HCT116 (cell line): Measurements from ENCODE around the gene RNF13. TPM values are rescaled to one million over a fixed set of nuclear protein-coding genes. Genes with fewer than 3 reads are reported as not detected.

Experiments used
- ATAC-seq: fragments of 200-7000 bp; cut with Tn5 transposase; 2 replicates; pipeline ENCODE4 v1.9.1; 2020; ENCODE audit warnings: mild to moderate bottlenecking, moderate library complexity
- BruUV-seq: library from RNA; stranded (reverse); fragments of 400-500 nt; replicated peaks from 2 replicates; lab custom pipeline; 2021; lab: Mats Ljungman, UMichigan
- CTCF ChIA-PET: fragments of 300-600 bp; sonication (Branson Sonifier 250); formaldehyde crosslinking; loops from one replicate; lab custom pipeline; 2021; ENCODE audit warnings: antibody characterized with exemption; lab: Charles Lee
- POLR2A ChIA-PET: fragments of 300-600, 350-600 bp; sonication (Branson Sonifier 250); formaldehyde crosslinking; loops from one replicate; lab custom pipeline; 2021; ENCODE audit warnings: antibody characterized with exemption; lab: Charles Lee
- RAD21 ChIA-PET, 2 experiments: fragments of 300-600 bp; sonication (Branson Sonifier 250); formaldehyde crosslinking; loops; one replicate each; lab custom pipeline; 2023; ENCODE audit warnings: low total read pairs in 2 of 2; ENCODE audit not compliant: uncharacterized antibody in 2 of 2, unreplicated experiment in 2 of 2, low non-redundant PET in 1 of 2; lab: Charles Lee
- DNase-seq: peaks from one replicate; pipeline ENCODE4 v3.0.0-alpha.2; 2010; ENCODE audit warnings: low read depth, low spot score
- H2AFZ ChIP-seq: fragments of 200-600 bp; shearing (Covaris generic), sonication (generic); 2 replicates; pipeline ENCODE4 v1.6.1; 2017; ENCODE audit warnings: low read depth, mixed run types, mixed read lengths, antibody characterized with exemption, low read length; ENCODE audit not compliant: poor library complexity, severe bottlenecking
- H3K27ac ChIP-seq: 2 replicates; pipeline ENCODE4 v1.5.1; 2012; ENCODE audit warnings: low read depth, low read length
- H3K27me3 ChIP-seq: fragments of 200-600 bp; sonication (generic); 2 replicates; pipeline ENCODE4 v1.6.1; 2016; ENCODE audit warnings: mixed run types, low read length, mixed read lengths; ENCODE audit not compliant: insufficient read depth
- H3K36me3 ChIP-seq, 2 experiments: fragments of 200-500 bp in 1 of 2; fragments of 200-600 bp in 1 of 2; sonication (Bioruptor generic) in 1 of 2; sonication (generic) in 1 of 2; 2 replicates each; pipeline versions ENCODE4 v1.5.1 to v1.6.1; 2014 to 2016; ENCODE audit warnings: low read length in 2 of 2, inconsistent platforms in 1 of 2, mixed read lengths in 1 of 2, mixed run types in 1 of 2; ENCODE audit not compliant: insufficient read depth in 2 of 2, control insufficient read depth in 1 of 2
- H3K4me1 ChIP-seq, 2 experiments: fragments of 200-600 bp in 1 of 2; sonication (generic) in 1 of 2; 2 replicates each; pipeline versions ENCODE4 v1.5.1 to v1.6.1; 2012 to 2017; ENCODE audit warnings: low read length in 2 of 2, inconsistent platforms in 1 of 2, mild to moderate bottlenecking in 1 of 2, mixed read lengths in 1 of 2, mixed run types in 1 of 2, moderate library complexity in 1 of 2; ENCODE audit not compliant: insufficient read depth in 2 of 2, control insufficient read depth in 1 of 2
- H3K4me2 ChIP-seq: fragments of 200-600 bp; sonication (generic); 2 replicates; pipeline ENCODE4 v1.6.1; 2017; ENCODE audit warnings: mixed run types, low read length, mixed read lengths
- H3K4me3 ChIP-seq, 2 experiments: fragments of 200-600 bp in 1 of 2; sonication (generic) in 1 of 2; replicated peaks in 1 of 2; 2 replicates each; pipeline ENCODE4 v1.5.1; 2011 to 2016; ENCODE audit warnings: low read length in 2 of 2, control low read depth in 1 of 2, low read depth in 1 of 2, mild to moderate bottlenecking in 1 of 2, mixed read lengths in 1 of 2, mixed run types in 1 of 2
- H3K79me2 ChIP-seq: fragments of 200-600 bp; sonication (generic); 2 replicates; pipeline ENCODE4 v1.6.1; 2017; ENCODE audit warnings: mild to moderate bottlenecking, mixed run types, low read length, moderate library complexity, mixed read lengths; ENCODE audit not compliant: insufficient read depth
- H3K9ac ChIP-seq: fragments of 200-600 bp; sonication (generic); 2 replicates; pipeline ENCODE4 v1.6.1; 2016; ENCODE audit warnings: low read length, mixed read lengths
- H3K9me2 ChIP-seq: fragments of 200-600 bp; sonication (generic), shearing (Covaris generic); 2 replicates; pipeline ENCODE4 v1.6.1; 2017; ENCODE audit warnings: mixed run types, mild to moderate bottlenecking, moderate library complexity; ENCODE audit not compliant: insufficient read depth
- H3K9me3 ChIP-seq, 2 experiments: fragments of 200-500 bp in 1 of 2; fragments of 200-600 bp in 1 of 2; sonication (Bioruptor generic) in 1 of 2; sonication (generic) in 1 of 2; 2 replicates each; pipeline ENCODE4 v1.6.1; 2014 to 2017; ENCODE audit warnings: low read length in 2 of 2, mixed read lengths in 2 of 2, inconsistent platforms in 1 of 2, low read depth in 1 of 2, mild to moderate bottlenecking in 1 of 2, mixed run types in 1 of 2, moderate library complexity in 1 of 2; ENCODE audit not compliant: control insufficient read depth in 1 of 2, insufficient read depth in 1 of 2
- H4K20me1 ChIP-seq: fragments of 200-600 bp; sonication (generic), shearing (Covaris generic); 2 replicates; pipeline ENCODE4 v1.6.1; 2017; ENCODE audit warnings: mixed run types, mild to moderate bottlenecking, moderate library complexity; ENCODE audit not compliant: insufficient read depth
- ATF3 ChIP-seq: IDR thresholded peaks from 2 replicates; pipeline ENCODE4 v1.6.1; 2012
- CTCF ChIP-seq, 3 experiments: fragments of 200-600 bp in 1 of 3; sonication (generic) in 1 of 3; IDR thresholded peaks in 2 of 3; conservative IDR thresholded peaks in 1 of 3; 2 replicates each; pipeline ENCODE4 v1.5.1; 2012 to 2017; ENCODE audit warnings: low read depth in 2 of 3, low read length in 2 of 3, antibody characterized with exemption in 1 of 3, borderline replicate concordance in 1 of 3, control low read depth in 1 of 3, mild to moderate bottlenecking in 1 of 3, mixed read lengths in 1 of 3, mixed run types in 1 of 3, moderate library complexity in 1 of 3; ENCODE audit not compliant: insufficient read depth in 1 of 3
- EGR1 ChIP-seq: IDR thresholded peaks from 2 replicates; pipeline ENCODE4 v1.6.1; 2012; ENCODE audit warnings: low read depth
- ELF1 ChIP-seq: IDR thresholded peaks from 2 replicates; pipeline ENCODE4 v1.6.1; 2012; ENCODE audit warnings: low read depth, borderline replicate concordance
- EZH2phosphoT487 ChIP-seq: fragments of 200-600 bp; IDR thresholded peaks from 2 replicates; pipeline ENCODE4 v1.6.1; 2018; ENCODE audit warnings: antibody characterized with exemption, borderline replicate concordance
- JUND ChIP-seq: IDR thresholded peaks from 2 replicates; pipeline ENCODE4 v1.6.1; 2012
- MAX ChIP-seq: IDR thresholded peaks from 2 replicates; pipeline ENCODE4 v1.6.1; 2012
- POLR2A ChIP-seq: IDR thresholded peaks from 2 replicates; pipeline ENCODE4 v1.7.0; 2011; ENCODE audit warnings: borderline replicate concordance; ENCODE audit not compliant: insufficient read depth, insufficient read length; ENCODE audit errors: extremely low read depth
- POLR2AphosphoS5 ChIP-seq: IDR thresholded peaks from 2 replicates; pipeline ENCODE4 v1.6.1; 2011; ENCODE audit warnings: mild to moderate bottlenecking, low read depth, low read length, moderate library complexity
- RAD21 ChIP-seq: IDR thresholded peaks from 2 replicates; pipeline ENCODE4 v1.6.1; 2012; ENCODE audit warnings: low read depth, mild to moderate bottlenecking
- REST ChIP-seq: IDR thresholded peaks from 2 replicates; pipeline ENCODE4 v1.6.1; 2012; ENCODE audit warnings: low read depth
- SP1 ChIP-seq: IDR thresholded peaks from 2 replicates; pipeline ENCODE4 v1.6.1; 2012; ENCODE audit warnings: low read depth
- SRF ChIP-seq: IDR thresholded peaks from 2 replicates; pipeline ENCODE4 v1.6.1; 2012; ENCODE audit warnings: low read depth
- YY1 ChIP-seq: IDR thresholded peaks from 2 replicates; pipeline ENCODE4 v1.6.1; 2011; ENCODE audit warnings: low read length, low read depth, moderate library complexity, mild to moderate bottlenecking; ENCODE audit not compliant: insufficient replicate concordance; ENCODE audit errors: extremely low read depth
- ZBTB33 ChIP-seq: IDR thresholded peaks from 2 replicates; pipeline ENCODE4 v1.6.1; 2011; ENCODE audit warnings: mild to moderate bottlenecking, low read length, moderate library complexity; ENCODE audit not compliant: insufficient replicate concordance; ENCODE audit errors: extremely low read depth
- ZNF274 ChIP-seq: fragments of 200-500 bp; sonication (Bioruptor generic); IDR thresholded peaks from 2 replicates; pipeline ENCODE4 v1.6.1; 2014; ENCODE audit warnings: mild to moderate bottlenecking, low read depth, low read length, inconsistent platforms
- intact Hi-C: fragments of 100-400 bp; cut with micrococcal nuclease; formaldehyde crosslinking; loops from 2 replicates; pipeline ENCODE4 v1.10.0; 2022
- total RNA-seq: library from RNA; stranded (reverse); gene quantifications from one replicate; pipeline ENCODE4 v1.2.1, GENCODE V29; 2021; ENCODE audit not compliant: unreplicated experiment

RNF13 gene
- total RNA-seq, 1 experiment from 2014 or later, result 39.9 TPM

GRCh38 chr3:149891621-149892020, 78.6 kb downstream of the RNF13 start:
- TF ChIP-seq CTCF (IDR thresholded peaks at IDR 0.05 in 2 of 3, conservative IDR thresholded peaks at IDR 0.05 in 1 of 3; ENCODE audit: borderline replicate concordance in 1 of 3, insufficient read depth in 1 of 3, low read depth in 2 of 3, low read length in 2 of 3), result no peak
- TF ChIP-seq EGR1, result no peak
- TF ChIP-seq YY1, result no peak
- TF ChIP-seq EZH2phosphoT487, result no peak
- TF ChIP-seq POLR2AphosphoS5, result no peak
- TF ChIP-seq MAX, result no peak
- no peak for TF ChIP-seq ZNF274
- TF ChIP-seq SP1, result no peak
- TF ChIP-seq POLR2A, result no peak
- no peak for TF ChIP-seq SRF
- no peak for TF ChIP-seq ATF3
- no peak for TF ChIP-seq ELF1
- no peak for TF ChIP-seq REST
- no peak for TF ChIP-seq RAD21
- no peak for TF ChIP-seq JUND
- TF ChIP-seq ZBTB33, result no peak
- no peaks in the 10 kb centered on the region for H3K27me3 ChIP-seq
- H3K4me2 ChIP-seq, result no peak overlapping the region
- H3K4me3 ChIP-seq, result no peak overlapping the region
- no peaks in the 10 kb centered on the region for H3K9me3 ChIP-seq
- ChIA-PET CTCF (no interaction called here), RAD21 (no interaction called here), POLR2A (no interaction called here)
- no peaks in the 10 kb centered on the region for H3K9me2 ChIP-seq
- no TSS peak for BruUV-seq
- H4K20me1 ChIP-seq, result 0 out of 2 replicates have a peak, but pooled peaks cover 5% of the 10 kb centered on the region
- H3K4me1 ChIP-seq, result no peaks in the 10 kb centered on the region
- DNase-seq, result no peak
- H3K36me3 ChIP-seq, result no peaks in the 10 kb centered on the region
- no peak overlapping the region for H3K9ac ChIP-seq
- no peak for ATAC-seq
- H2AFZ ChIP-seq, result no peak overlapping the region
- H3K79me2 ChIP-seq, result peaks cover 4% of the 10 kb centered on the region; the same call in 1 of the 2 replicates
- intact Hi-C loops, result no loop called here
- H3K27ac ChIP-seq, result no peak overlapping the region
